Immature natural killer cell (primary cell): ENCODE data around the gene RASA2. TPM values are rescaled to one million over a fixed set of nuclear protein-coding genes. Genes with fewer than 3 reads are reported as not detected.
"Not testable (repeated sequence)": the region's sequence is repeated elsewhere in the genome, so short reads cannot be mapped to it uniquely, and the experiment has no call there.

Source experiments
- DNase-seq, 3 donors: peaks; one replicate each; pipeline ENCODE4 v3.0.0; 2022; ENCODE audit warnings: mixed read lengths in 1 of 3
- H3K27ac Mint-ChIP-seq, 6 donors: one replicate each; pipeline ENCODE4 v1.8.0; 2020; ENCODE audit warnings: mixed read lengths in 6 of 6, mild to moderate bottlenecking in 5 of 6, inconsistent platforms in 4 of 6, moderate library complexity in 3 of 6
- H3K27me3 Mint-ChIP-seq, 3 donors: one replicate each; pipeline ENCODE4 v1.8.0; 2020 to 2021; ENCODE audit warnings: low read depth in 3 of 3, mild to moderate bottlenecking in 3 of 3, mixed read lengths in 3 of 3, moderate library complexity in 3 of 3, inconsistent platforms in 1 of 3
- H3K36me3 Mint-ChIP-seq, 3 donors: one replicate each; pipeline ENCODE4 v1.8.0; 2020; ENCODE audit warnings: mixed read lengths in 3 of 3, inconsistent platforms in 2 of 3, mild to moderate bottlenecking in 2 of 3
- H3K4me1 Mint-ChIP-seq, 2 donors: one replicate each; pipeline ENCODE4 v1.8.0; 2020; ENCODE audit warnings: inconsistent platforms in 2 of 2, mild to moderate bottlenecking in 2 of 2, mixed read lengths in 2 of 2, moderate library complexity in 1 of 2
- H3K4me3 Mint-ChIP-seq, 5 donors: one replicate each; pipeline ENCODE4 v1.8.0; 2020; ENCODE audit warnings: mild to moderate bottlenecking in 5 of 5, mixed read lengths in 5 of 5, inconsistent platforms in 3 of 5, moderate library complexity in 3 of 5
- H3K9me3 Mint-ChIP-seq, 6 donors: one replicate each; pipeline ENCODE4 v1.8.0; 2020; ENCODE audit warnings: mild to moderate bottlenecking in 6 of 6, mixed read lengths in 6 of 6, inconsistent platforms in 4 of 6, moderate library complexity in 3 of 6
- polyA plus RNA-seq, 3 donors: library from polyadenylated mRNA; unstranded; fragments of 300-500 nt; fragmentation: Illumina TruSeq; gene quantifications; one replicate each; pipeline ENCODE4 v1.2.3, GENCODE V29; 2021

RASA2 gene
- polyA plus RNA-seq, 3 donors from 2014 or later = 32.6 to 48.7 (median 45.9) TPM

- peak overlapping the region in 5 of 6 donors; percentile 28 to 84 (median 52) for H3K27ac Mint-ChIP-seq
Measured at GRCh38 chr3:141514382-141514781, 27.6 kb downstream of the RASA2 start.

GRCh38 chr3:141519587-141519986 is 32.8 kb downstream of the RASA2 start:
- H3K9me3 Mint-ChIP-seq = no peaks in the 10 kb centered on the region
- peak overlapping the region; percentile 48 to 88 (median 69) for H3K27ac Mint-ChIP-seq
- H3K4me3 Mint-ChIP-seq = peak overlapping the region in 2 of 5 donors; percentile 6 to 28
- peaks cover 18 to 45% (median 26%) of the 10 kb centered on the region in 3 donors for H3K36me3 Mint-ChIP-seq
- peaks cover 46 to 88% of the 10 kb centered on the region in 2 donors for H3K4me1 Mint-ChIP-seq
- no peak for DNase-seq
- peaks cover 0 to 7% (median 6%) of the 10 kb centered on the region in 3 donors for H3K27me3 Mint-ChIP-seq

More at GRCh38 chr3:141514382-141514781, 27.6 kb downstream of the RASA2 start:
- H3K27me3 Mint-ChIP-seq = peaks cover 0 to 7% (median 6%) of the 10 kb centered on the region in 3 donors
- H3K36me3 Mint-ChIP-seq = peaks cover 30 to 41% (median 31%) of the 10 kb centered on the region in 3 donors
- peaks cover 53 to 93% of the 10 kb centered on the region in 2 donors for H3K4me1 Mint-ChIP-seq
- no peaks in the 10 kb centered on the region for H3K9me3 Mint-ChIP-seq
- H3K4me3 Mint-ChIP-seq = no peak overlapping the region
- DNase-seq = no peak

GRCh38 chr3:141521781-141522180 is 35.0 kb downstream of the RASA2 start:
- peak overlapping the region in 4 of 6 donors; percentile 56 to 68 (median 62) for H3K27ac Mint-ChIP-seq
- peaks cover 46 to 88% of the 10 kb centered on the region in 2 donors for H3K4me1 Mint-ChIP-seq
- DNase-seq = no peak
- H3K27me3 Mint-ChIP-seq = peaks cover 0 to 6% (median 2%) of the 10 kb centered on the region in 3 donors
- peaks cover 13 to 42% (median 18%) of the 10 kb centered on the region in 3 donors for H3K36me3 Mint-ChIP-seq
- H3K4me3 Mint-ChIP-seq = no peak overlapping the region
- H3K9me3 Mint-ChIP-seq = no peaks in the 10 kb centered on the region

GRCh38 chr3:141523615-141524375 is 37.0 kb downstream of the RASA2 start:
- Mint-ChIP-seq H3K4me1 (peaks cover 53 to 94% of the 10 kb centered on the region in 2 donors), H3K27ac (peak overlapping the region in 3 of 6 donors; percentile 45 to 73 (median 68)), H3K9me3 (no peaks in the 10 kb centered on the region), H3K4me3 (no peak overlapping the region), H3K27me3 (peaks cover 0 to 2% (median 0%) of the 10 kb centered on the region in 3 donors), H3K36me3 (peaks cover 0 to 26% (median 5%) of the 10 kb centered on the region in 3 donors)
- no peak for DNase-seq

GRCh38 chr3:141524988-141525387 is 38.2 kb downstream of the RASA2 start:
- H3K9me3 Mint-ChIP-seq = no peaks in the 10 kb centered on the region
- peaks cover 54 to 94% of the 10 kb centered on the region in 2 donors for H3K4me1 Mint-ChIP-seq
- H3K27me3 Mint-ChIP-seq = peaks cover 0 to 2% (median 0%) of the 10 kb centered on the region in 3 donors
- no peak for DNase-seq
- peak overlapping the region in 5 of 6 donors; percentile 34 to 81 (median 66) for H3K27ac Mint-ChIP-seq
- no peak overlapping the region for H3K4me3 Mint-ChIP-seq
- peaks cover 0 to 18% (median 0%) of the 10 kb centered on the region in 3 donors for H3K36me3 Mint-ChIP-seq

GRCh38 chr3:141525814-141526213 is 39.0 kb downstream of the RASA2 start:
- H3K36me3 Mint-ChIP-seq = peaks cover 0 to 16% (median 5%) of the 10 kb centered on the region in 3 donors
- peaks cover 0 to 2% (median 0%) of the 10 kb centered on the region in 3 donors for H3K27me3 Mint-ChIP-seq
- H3K4me3 Mint-ChIP-seq = no peak overlapping the region
- peaks cover 57 to 94% of the 10 kb centered on the region in 2 donors for H3K4me1 Mint-ChIP-seq
- H3K9me3 Mint-ChIP-seq = no peaks in the 10 kb centered on the region
- no peak for DNase-seq
- peak overlapping the region in 4 of 6 donors; percentile 42 to 76 (median 62) for H3K27ac Mint-ChIP-seq

GRCh38 chr3:141526709-141527108 is 39.9 kb downstream of the RASA2 start:
- Mint-ChIP-seq H3K27me3 (peaks cover 0 to 2% (median 0%) of the 10 kb centered on the region in 3 donors), H3K36me3 (peaks cover 0 to 12% (median 7%) of the 10 kb centered on the region in 3 donors), H3K9me3 (no peaks in the 10 kb centered on the region), H3K4me1 (peaks cover 55 to 89% of the 10 kb centered on the region in 2 donors), H3K27ac (peak overlapping the region in 5 of 6 donors; percentile 58 to 76 (median 65)), H3K4me3 (no peak overlapping the region)
- no peak for DNase-seq

- H3K4me3 Mint-ChIP-seq = no peak overlapping the region
- peaks cover 63 to 93% of the 10 kb centered on the region in 2 donors for H3K4me1 Mint-ChIP-seq
Measured at GRCh38 chr3:141528800-141529199, 42.0 kb downstream of the RASA2 start.

GRCh38 chr3:141529256-141529655 is 42.4 kb downstream of the RASA2 start:
- H3K27ac Mint-ChIP-seq = peak overlapping the region; percentile 54 to 84 (median 76)
- H3K4me3 Mint-ChIP-seq = peak overlapping the region in 1 of 5 donors; percentile 13

More at GRCh38 chr3:141528800-141529199, 42.0 kb downstream of the RASA2 start:
- Mint-ChIP-seq H3K27ac (peak overlapping the region in 5 of 6 donors; percentile 29 to 84 (median 75)), H3K27me3 (no peaks in the 10 kb centered on the region), H3K36me3 (peaks cover 0 to 14% (median 7%) of the 10 kb centered on the region in 3 donors), H3K9me3 (no peaks in the 10 kb centered on the region)
- DNase-seq = no peak

GRCh38 chr3:141529717-141530414 is 43.0 kb downstream of the RASA2 start:
- DNase-seq = no peak
- no peaks in the 10 kb centered on the region for H3K9me3 Mint-ChIP-seq
- H3K4me1 Mint-ChIP-seq = peaks cover 60 to 86% of the 10 kb centered on the region in 2 donors
- H3K36me3 Mint-ChIP-seq = peaks cover 0 to 10% (median 7%) of the 10 kb centered on the region in 3 donors
- H3K27me3 Mint-ChIP-seq = no peaks in the 10 kb centered on the region
- H3K4me3 Mint-ChIP-seq = peak overlapping the region; percentile 44 to 69 (median 64)
- H3K27ac Mint-ChIP-seq = peak overlapping the region; percentile 75 to 93 (median 79)

More at GRCh38 chr3:141529256-141529655, 42.4 kb downstream of the RASA2 start:
- Mint-ChIP-seq H3K9me3 (no peaks in the 10 kb centered on the region), H3K27me3 (no peaks in the 10 kb centered on the region), H3K4me1 (peaks cover 62 to 92% of the 10 kb centered on the region in 2 donors), H3K36me3 (peaks cover 0 to 10% (median 7%) of the 10 kb centered on the region in 3 donors)
- DNase-seq = no peak

GRCh38 chr3:141530415-141530768 is 43.6 kb downstream of the RASA2 start:
- DNase-seq = no peak
- H3K4me1 Mint-ChIP-seq = peaks cover 58 to 84% of the 10 kb centered on the region in 2 donors
- peaks cover 3 to 10% (median 10%) of the 10 kb centered on the region in 3 donors for H3K36me3 Mint-ChIP-seq
- no peaks in the 10 kb centered on the region for H3K9me3 Mint-ChIP-seq
- peaks cover 0 to under 1% (median 0%) of the 10 kb centered on the region in 3 donors for H3K27me3 Mint-ChIP-seq
- H3K27ac Mint-ChIP-seq = peak overlapping the region; percentile 40 to 93 (median 78)
- peak overlapping the region; percentile 44 to 69 (median 64) for H3K4me3 Mint-ChIP-seq

GRCh38 chr3:141532609-141533008 is 45.8 kb downstream of the RASA2 start:
- no peak for DNase-seq
- H3K27me3 Mint-ChIP-seq = peaks cover 0 to 2% (median 0%) of the 10 kb centered on the region in 3 donors
- H3K36me3 Mint-ChIP-seq = peaks cover 17 to 25% (median 20%) of the 10 kb centered on the region in 3 donors
- no peak overlapping the region for H3K4me3 Mint-ChIP-seq
- peak overlapping the region; percentile 9 to 84 (median 65) for H3K27ac Mint-ChIP-seq
- no peaks in the 10 kb centered on the region for H3K9me3 Mint-ChIP-seq
- H3K4me1 Mint-ChIP-seq = peaks cover 52 to 78% of the 10 kb centered on the region in 2 donors

GRCh38 chr3:141536017-141536416 is 49.2 kb downstream of the RASA2 start:
- not testable (repeated sequence) for H3K4me3 Mint-ChIP-seq, H3K27me3 Mint-ChIP-seq, DNase-seq, H3K9me3 Mint-ChIP-seq
- peaks cover 33 to 69% of the 10 kb centered on the region in 2 donors for H3K4me1 Mint-ChIP-seq
- H3K36me3 Mint-ChIP-seq = peaks cover 17 to 20% (median 18%) of the 10 kb centered on the region in 3 donors
- H3K27ac Mint-ChIP-seq = peak overlapping the region in 4 of 6 donors; percentile 5 to 66 (median 50)
